Astrocyte (in vitro differentiated cells and primary cell): ENCODE results near the gene CAPZB.

Experiments used
- CTCF ChIP-seq: IDR thresholded peaks from 2 replicates; pipeline ENCODE4 v1.5.1; 2011; ENCODE audit warnings: low read depth, mild to moderate bottlenecking, inconsistent platforms, low read length, moderate library complexity; ENCODE audit not compliant: insufficient read depth
- EZH2 ChIP-seq: IDR thresholded peaks from 2 replicates; pipeline ENCODE4 v1.6.1; 2012; ENCODE audit warnings: mild to moderate bottlenecking, low read length, inconsistent platforms; ENCODE audit not compliant: insufficient read depth

GRCh38 chr1:19397217-19397945 lies 88.0 kb downstream of the CAPZB start:
- TF ChIP-seq CTCF: no peak
- TF ChIP-seq EZH2: no peak
